Cardiac septum (tissue), 1 donor: Measurements from ENCODE around the gene BORCS6. TPM values are rescaled to one million over a fixed set of nuclear protein-coding genes. Genes with fewer than 3 reads are reported as not detected.

Source experiments
- microRNA-seq: library from miRNA; unstranded; fragments of <30 nt; microRNA quantifications from one replicate; pipeline ENCODE4 v1.2.0, GENCODE V29; 2020
- total RNA-seq: library from RNA; stranded (reverse); fragmentation: NEBNext Ultra II Directional; extraction: Animal tissue kit (Norgen Biotek cat#: 25700); gene quantifications from one replicate; pipeline ENCODE4 v1.2.1, GENCODE V29; 2021
- donor health status: DM: no; HTN: no; CAD: no.

The BORCS6 gene
- total RNA-seq, 1 donor from 2014 or later = 6.8 TPM

Small RNA genes lying within 50 kb of the gene (microRNA-seq; reads per million reads assigned to microRNA genes)
- gene MIR4521 = not detected
- 1.3 reads per million for gene MIR6883

Other genes with a start within 250 kb of the BORCS6 start
- not detected for gene GUCY2D, start 187.6 kb downstream of the BORCS6 start, total RNA-seq
- not detected for gene ALOX15B, start 151.1 kb downstream of the BORCS6 start, total RNA-seq
- not detected for gene ALOX12B, start 102.5 kb downstream of the BORCS6 start, total RNA-seq
- gene ALOXE3, start 71.7 kb downstream of the BORCS6 start, total RNA-seq = not detected
- 0.65 TPM for gene HES7, start 66.1 kb downstream of the BORCS6 start, total RNA-seq
- gene PER1, start 37.8 kb downstream of the BORCS6 start, total RNA-seq = 47.8 TPM
- 63.9 TPM for gene VAMP2, start 27.2 kb downstream of the BORCS6 start, total RNA-seq
- 8.7 TPM for gene TMEM107, start 13.8 kb downstream of the BORCS6 start, total RNA-seq
- gene AURKB, start 20.4 kb upstream of the BORCS6 start, total RNA-seq = 0.83 TPM
- 13.4 TPM for gene CTC1, start 57.9 kb upstream of the BORCS6 start, total RNA-seq
- 11.2 TPM for gene PFAS, start 59.1 kb upstream of the BORCS6 start, total RNA-seq
- 23.7 TPM for gene RANGRF, start 98.5 kb upstream of the BORCS6 start, total RNA-seq
- 4.0 TPM for gene SLC25A35, start 105.2 kb upstream of the BORCS6 start, total RNA-seq
- 18.3 TPM for gene ARHGEF15, start 120.1 kb upstream of the BORCS6 start, total RNA-seq
- gene ODF4, start 149.7 kb upstream of the BORCS6 start, total RNA-seq = not detected
- gene RPL26, start 193.0 kb upstream of the BORCS6 start, total RNA-seq = 727 TPM
- not detected for gene RNF222, start 207.6 kb upstream of the BORCS6 start, total RNA-seq
- 42.0 TPM for gene NDEL1, start 245.7 kb upstream of the BORCS6 start, total RNA-seq